H1 (cell line): ENCODE results near the gene NFIC. TPM values are rescaled to one million over a fixed set of nuclear protein-coding genes. Genes with fewer than 3 reads are reported as not detected.

Source experiments
- CTCF ChIA-PET: fragments of 300-600 bp; sonication (Branson Sonifier 250); formaldehyde crosslinking; loops from one replicate; lab custom pipeline; 2021; ENCODE audit not compliant: partially characterized antibody; lab: Charles Lee
- POLR2A ChIA-PET: fragments of 300-600 bp; sonication (Branson Sonifier 250); formaldehyde crosslinking; loops from one replicate; lab custom pipeline; 2021; ENCODE audit warnings: inconsistent platforms; ENCODE audit not compliant: partially characterized antibody; lab: Charles Lee
- DNase-seq, 2 experiments: peaks; one replicate each; pipeline versions ENCODE4 v3.0.0 to v3.0.0-alpha.2; 2010 to 2022; ENCODE audit warnings: low spot score in 2 of 2, low read depth in 1 of 2, mixed read lengths in 1 of 2
- FAIRE-seq: peaks from 2 replicates; lab custom pipeline; 2011; peaks lifted over from hg19 to GRCh38; lab: Jason Lieb, UNC
- H2AFZ ChIP-seq: 2 replicates; pipeline ENCODE4 v1.8.1; 2012; ENCODE audit warnings: low read length, inconsistent platforms
- H2AK5ac ChIP-seq: 2 replicates; pipeline ENCODE4 v1.6.1; 2013; ENCODE audit warnings: low read depth, low read length
- H2BK120ac ChIP-seq: replicated peaks from 2 replicates; pipeline ENCODE3; 2013; ENCODE audit warnings: low read depth, low read length, inconsistent platforms
- H2BK12ac ChIP-seq: 2 replicates; pipeline ENCODE4 v1.6.1; 2013; ENCODE audit warnings: low read depth, low read length
- H2BK15ac ChIP-seq: 2 replicates; pipeline ENCODE4 v1.6.1; 2013; ENCODE audit warnings: low read length
- H2BK20ac ChIP-seq: 2 replicates; pipeline ENCODE4 v1.6.1; 2013; ENCODE audit warnings: low read length
- H2BK5ac ChIP-seq: 2 replicates; pipeline ENCODE4 v1.6.1; 2013; ENCODE audit warnings: low read depth, low read length
- H3K14ac ChIP-seq: 2 replicates; pipeline ENCODE4 v1.6.1; 2013; ENCODE audit warnings: inconsistent platforms; ENCODE audit not compliant: insufficient read length
- H3K18ac ChIP-seq: 2 replicates; pipeline ENCODE4 v1.6.1; 2013; ENCODE audit warnings: low read length; ENCODE audit errors: extremely low read depth
- H3K23ac ChIP-seq: 2 replicates; pipeline ENCODE4 v1.6.1; 2013; ENCODE audit warnings: inconsistent platforms; ENCODE audit not compliant: insufficient read length
- H3K23me2 ChIP-seq: 2 replicates; pipeline ENCODE4 v1.6.1; 2013; ENCODE audit warnings: low read depth, low read length
- H3K27ac ChIP-seq: 2 replicates; pipeline ENCODE4 v1.6.1; 2011; ENCODE audit warnings: low read depth, low read length, inconsistent platforms
- H3K27me3 ChIP-seq, 4 experiments: replicated peaks in 1 of 4; 1 replicate in 1 of 4; 2 replicates in 3 of 4; pipeline versions ENCODE4 v1.6.1 to v1.8.1; 2011 to 2013; ENCODE audit warnings: low read length in 3 of 4, mild to moderate bottlenecking in 3 of 4, inconsistent platforms in 2 of 4, mixed read lengths in 2 of 4, moderate library complexity in 1 of 4; ENCODE audit not compliant: control insufficient read depth in 3 of 4, insufficient read depth in 3 of 4; ENCODE audit errors: extremely low read depth in 1 of 4
- H3K36me3 ChIP-seq, 4 experiments: 2 replicates each; pipeline versions ENCODE4 v1.6.1 to v1.8.1; 2011 to 2013; ENCODE audit warnings: mild to moderate bottlenecking in 4 of 4, low read length in 3 of 4, moderate library complexity in 2 of 4, control low read depth in 1 of 4, inconsistent platforms in 1 of 4; ENCODE audit not compliant: insufficient read depth in 4 of 4, control insufficient read depth in 2 of 4
- H3K4ac ChIP-seq: replicated peaks from 2 replicates; pipeline ENCODE3; 2013; ENCODE audit warnings: low read length, low read depth, mixed read lengths, inconsistent platforms; ENCODE audit not compliant: insufficient read length
- H3K4me1 ChIP-seq, 4 experiments: replicated peaks in 1 of 4; 1 replicate in 1 of 4; 2 replicates in 3 of 4; pipeline versions ENCODE4 v1.6.1 to v1.8.1; 2011 to 2013; ENCODE audit warnings: low read length in 3 of 4, inconsistent platforms in 2 of 4, mixed read lengths in 1 of 4; ENCODE audit not compliant: insufficient read depth in 4 of 4, control insufficient read depth in 3 of 4
- H3K4me2 ChIP-seq, 2 experiments: 2 replicates each; pipeline versions ENCODE4 v1.6.1 to v1.8.1; 2011 to 2013; ENCODE audit warnings: low read depth in 2 of 2, low read length in 2 of 2, control low read depth in 1 of 2, inconsistent platforms in 1 of 2, mild to moderate bottlenecking in 1 of 2; ENCODE audit not compliant: insufficient read depth in 1 of 2
- H3K4me3 ChIP-seq, 4 experiments: fragments of 200-600, 300-600 bp in 1 of 4; sonication (generic), shearing (Covaris generic), sonication (Bioruptor Twin) in 1 of 4; 2 replicates each; pipeline versions ENCODE4 v1.5.1 to v1.8.1; 2011 to 2016; ENCODE audit warnings: low read length in 4 of 4, low read depth in 3 of 4, control low read depth in 2 of 4, inconsistent platforms in 2 of 4, mild to moderate bottlenecking in 2 of 4, mixed read lengths in 1 of 4, moderate library complexity in 1 of 4; ENCODE audit not compliant: insufficient read depth in 2 of 4; ENCODE audit errors: extremely low read depth in 1 of 4
- H3K56ac ChIP-seq: replicated peaks from 2 replicates; pipeline ENCODE3; 2013; ENCODE audit warnings: low read depth, mild to moderate bottlenecking, mixed read lengths, low read length, inconsistent platforms; ENCODE audit not compliant: insufficient read length
- H3K79me1 ChIP-seq: 2 replicates; pipeline ENCODE4 v1.6.1; 2013; ENCODE audit warnings: low read depth, low read length, control low read depth
- H3K79me2 ChIP-seq, 2 experiments: 2 replicates each; pipeline versions ENCODE4 v1.6.1 to v1.8.1; 2012 to 2013; ENCODE audit warnings: low read length in 2 of 2, mild to moderate bottlenecking in 2 of 2, inconsistent platforms in 1 of 2; ENCODE audit not compliant: insufficient read depth in 2 of 2, control insufficient read depth in 1 of 2
- H3K9ac ChIP-seq, 4 experiments: replicated peaks in 1 of 4; 1 replicate in 1 of 4; 2 replicates in 3 of 4; pipeline versions ENCODE4 v1.6.1 to v1.8.1; 2011 to 2013; ENCODE audit warnings: low read depth in 3 of 4, low read length in 3 of 4, control low read depth in 2 of 4, mild to moderate bottlenecking in 2 of 4, moderate library complexity in 2 of 4, inconsistent platforms in 1 of 4; ENCODE audit errors: extremely low read depth in 1 of 4
- H3K9me3 ChIP-seq, 2 experiments: 2 replicates each; pipeline versions ENCODE4 v1.6.1 to v1.8.1; 2012 to 2013; ENCODE audit warnings: mild to moderate bottlenecking in 2 of 2, moderate library complexity in 2 of 2, control low read depth in 1 of 2, inconsistent platforms in 1 of 2, low read depth in 1 of 2, low read length in 1 of 2, mixed read lengths in 1 of 2; ENCODE audit not compliant: insufficient read depth in 2 of 2
- H4K20me1 ChIP-seq, 2 experiments: replicated peaks in 1 of 2; 2 replicates each; pipeline versions ENCODE3 to v1.8.1; 2011 to 2013; ENCODE audit warnings: inconsistent platforms in 2 of 2, low read length in 2 of 2, mild to moderate bottlenecking in 1 of 2; ENCODE audit not compliant: insufficient read depth in 2 of 2, control insufficient read depth in 1 of 2
- H4K5ac ChIP-seq: 2 replicates; pipeline ENCODE4 v1.6.1; 2013; ENCODE audit warnings: low read length, low read depth, mixed read lengths, inconsistent platforms; ENCODE audit not compliant: insufficient read length
- H4K8ac ChIP-seq: 2 replicates; pipeline ENCODE4 v1.8.0; 2013; ENCODE audit warnings: mild to moderate bottlenecking, moderate library complexity, low read length, inconsistent platforms; ENCODE audit not compliant: insufficient read depth; ENCODE audit errors: extremely low read depth
- H4K91ac ChIP-seq: replicated peaks from 2 replicates; pipeline ENCODE3; 2013; ENCODE audit warnings: low read length, mixed read lengths, inconsistent platforms; ENCODE audit not compliant: insufficient read length
- ATF3 ChIP-seq: IDR thresholded peaks from 2 replicates; pipeline ENCODE4 v1.6.1; 2011; ENCODE audit warnings: low read depth, mild to moderate bottlenecking, low read length; ENCODE audit not compliant: insufficient read depth
- BRCA1 ChIP-seq: IDR thresholded peaks from 2 replicates; pipeline ENCODE4 v1.6.1; 2012; ENCODE audit warnings: low read depth, low read length, improper control_type of control experiment
- CREB1 ChIP-seq: IDR thresholded peaks from 2 replicates; pipeline ENCODE4 v1.6.1; 2012; ENCODE audit warnings: inconsistent platforms
- CTBP2 ChIP-seq: IDR thresholded peaks from 2 replicates; pipeline ENCODE4 v1.7.0; 2011; ENCODE audit warnings: borderline replicate concordance, mild to moderate bottlenecking, moderate library complexity, mixed read lengths, low read length; ENCODE audit not compliant: insufficient read depth, insufficient read length
- JUN ChIP-seq: IDR thresholded peaks from 2 replicates; pipeline ENCODE4 v1.6.1; 2011; ENCODE audit warnings: low read depth, mild to moderate bottlenecking, improper control_type of control experiment, low read length
- KDM4A ChIP-seq: IDR thresholded peaks from one replicate; pipeline ENCODE4 v1.7.1; 2012; ENCODE audit warnings: low read depth, mild to moderate bottlenecking, moderate library complexity, low read length, inconsistent platforms; ENCODE audit not compliant: severe bottlenecking
- PHF8 ChIP-seq: fragments of 200-600 bp; sonication (generic); conservative IDR thresholded peaks from 2 replicates; pipeline ENCODE4 v1.7.1; 2012; ENCODE audit warnings: low read depth, mild to moderate bottlenecking, inconsistent platforms, low read length, moderate library complexity
- RAD21 ChIP-seq, 2 experiments: IDR thresholded peaks in 1 of 2; conservative IDR thresholded peaks in 1 of 2; 2 replicates each; pipeline ENCODE4 v1.6.1; 2011; ENCODE audit warnings: low read depth in 2 of 2, low read length in 2 of 2, improper control_type of control experiment in 1 of 2, inconsistent platforms in 1 of 2, mild to moderate bottlenecking in 1 of 2, moderate library complexity in 1 of 2
- SP1 ChIP-seq: IDR thresholded peaks from 2 replicates; pipeline ENCODE4 v1.6.1; 2011; ENCODE audit warnings: low read depth, low read length
- SP2 ChIP-seq: IDR thresholded peaks from 2 replicates; pipeline ENCODE4 v1.6.1; 2012; ENCODE audit warnings: mild to moderate bottlenecking, low read length, inconsistent platforms
- SP4 ChIP-seq: IDR thresholded peaks from 2 replicates; pipeline ENCODE4 v1.6.1; 2012; ENCODE audit warnings: low read length, inconsistent platforms
- SRF ChIP-seq: IDR thresholded peaks from 2 replicates; pipeline ENCODE4 v1.6.1; 2011; ENCODE audit warnings: mild to moderate bottlenecking, low read depth, low read length, moderate library complexity
- YY1 ChIP-seq: IDR thresholded peaks from 2 replicates; pipeline ENCODE4 v1.6.1; 2011; ENCODE audit warnings: low read depth, mild to moderate bottlenecking, low read length
- ZNF274 ChIP-seq: IDR thresholded peaks from 2 replicates; pipeline ENCODE4 v1.7.0; 2012; ENCODE audit warnings: low read length, borderline replicate concordance; ENCODE audit errors: extremely low read depth
- WGBS, 2 experiments: shearing (Covaris generic) in 1 of 2; methylation state at CpG; one replicate each; pipeline versions ENCODE4 v1.1.6 to v1.1.7; 2013 to 2015; ENCODE audit warnings: low lambda C conversion rate in 2 of 2, mixed read lengths in 2 of 2, inconsistent platforms in 1 of 2, low coverage in 1 of 2, missing lambda C conversion rate in 1 of 2; ENCODE audit not compliant: insufficient replicate concordance in 2 of 2, insufficient coverage in 1 of 2, insufficient read length in 1 of 2; ENCODE audit errors: extremely low coverage in 1 of 2, missing lambda C conversion rate in 1 of 2; 5-methylcytosine and 5-hydroxymethylcytosine counted together
- polyA plus RNA-seq, 7 experiments: library from polyadenylated mRNA; depleted of rRNA in 3 of 7; stranded (reverse) in 5 of 7; unstranded in 2 of 7; fragments of >200 nt in 5 of 7; fragments of 200-250 nt in 2 of 7; gene quantifications; 1 replicate in 5 of 7; 2 replicates in 1 of 7; 4 replicates in 1 of 7; pipeline versions ENCODE4 v1.2.1 to v1.2.3, GENCODE V29; 2011 to 2013; ENCODE audit warnings: missing spikeins in 2 of 7, mixed read lengths in 2 of 7
- total RNA-seq: library from RNA; stranded (reverse); fragmentation: NEBNext Ultra II Directional; extraction: Animal tissue kit (Norgen Biotek cat#: 25700); gene quantifications from 2 replicates; pipeline ENCODE4 v1.2.1, GENCODE V29; 2021

Gene NFIC
- total and polyA plus RNA-seq, 2 of the 8 experiments (the other 6 are each of a cell fraction or from before 2014, with no cell fraction given) = 0.56 to 3.2 TPM

- Histone ChIP-seq H4K5ac (no peak overlapping the region), H4K8ac (no peak overlapping the region), H3K9me3 (no peaks in the 10 kb centered on the region), H3K36me3 (peaks cover 4 to 30% (median 16%) of the 10 kb centered on the region in 4 experiments; a peak in 7 of 8 replicates), H2BK120ac (no peak overlapping the region), H3K4me3 (no peak overlapping the region), H3K14ac (no peak overlapping the region), H2BK12ac (no peak overlapping the region), H2AFZ (no peak overlapping the region), H3K23ac (no peak overlapping the region), H2BK20ac (no peak overlapping the region), H3K18ac (no peak overlapping the region), H3K23me2 (no peaks in the 10 kb centered on the region; the same call in 1 of the 2 replicates), H3K9ac (no peak overlapping the region), H2BK15ac (no peak overlapping the region), H3K56ac (no peak overlapping the region), H3K27me3 (no peaks in the 10 kb centered on the region), H3K79me1 (no peaks in the 10 kb centered on the region; the same call in none of the 2 replicates), H3K4ac (no peak overlapping the region), H3K4me1 (no peaks in the 10 kb centered on the region), H3K4me2 (no peak overlapping the region), H2AK5ac (no peak overlapping the region), H2BK5ac (no peak overlapping the region), H3K27ac (no peak overlapping the region; the same call in 1 of the 2 replicates), H4K91ac (no peak overlapping the region), H4K20me1 (peaks cover 1 to 8% of the 10 kb centered on the region in 2 experiments), H3K79me2 (peaks cover 0 to 17% of the 10 kb centered on the region in 2 experiments; a peak in 2 of 4 replicates)
- POLR2A ChIA-PET = interaction anchor here (0.7 to 2.2 kb wide), 6 partner anchors 8 to 203 kb away, joined by 3 to 10 read pairs (median 7); partner anchors contain the start of gene SMIM44
- FAIRE-seq (no peak), DNase-seq (peak in 1 of 2 experiments; percentile 88)
- 84% methylated on average over 15 of the region's 15 CpGs; no CpG with 5 or more reads in 1 of the 2 experiments for WGBS, 2 experiments
- CTCF ChIA-PET = interaction anchor here (1.1 to 2.5 kb wide), 2 partner anchors 10 to 21 kb away, joined by 3 to 30 read pairs; partner anchors contain the start of gene SMIM44
- TF ChIP-seq PHF8 = no peak
- TF ChIP-seq KDM4A = no peak
- TF ChIP-seq CREB1 = no peak
- peak; percentile 62 for TF ChIP-seq SP2
- no peak for TF ChIP-seq ATF3
- no peak for TF ChIP-seq ZNF274
- peak; percentile 97 for TF ChIP-seq SP1
- TF ChIP-seq RAD21 (IDR thresholded peaks at IDR 0.05 in 1 of 2, conservative IDR thresholded peaks at IDR 0.05 in 1 of 2; ENCODE audit: low read depth in 2 of 2, low read length in 2 of 2) = no peak
- TF ChIP-seq YY1 = peak; percentile 59; the same call in 1 of the 2 replicates
- TF ChIP-seq JUN = no peak
- TF ChIP-seq BRCA1 = no peak
- TF ChIP-seq SP4 = no peak
- no peak for TF ChIP-seq SRF
- TF ChIP-seq CTBP2 = no peak
Observed at GRCh38 chr19:3494051-3494450, 127.7 kb downstream of the NFIC start.
